GM23338 (cell line): ENCODE data around the gene TPH1. TPM values are rescaled to one million over a fixed set of nuclear protein-coding genes. Genes with fewer than 3 reads are reported as not detected.

Experiments
- ATAC-seq: fragments of 200-7000 bp; cut with Tn5 transposase; 3 replicates; pipeline ENCODE4 v1.9.1; 2020
- DNase-seq: peaks from one replicate; pipeline ENCODE4 v3.0.0-alpha.2; 2015; ENCODE audit warnings: low spot score
- H2AFZ ChIP-seq: fragments of 200-600 bp; sonication (generic); 2 replicates; pipeline ENCODE4 v1.8.0; 2016; ENCODE audit warnings: antibody characterized with exemption, mild to moderate bottlenecking, moderate library complexity
- H3F3A ChIP-seq: fragments of 200-600 bp; sonication (generic); replicated peaks from 2 replicates; pipeline ENCODE4 v1.8.0; 2017; ENCODE audit warnings: antibody characterized with exemption, mixed run types, low read depth
- H3K27ac ChIP-seq: fragments of 200-600 bp; sonication (generic); 2 replicates; pipeline ENCODE4 v1.6.1; 2016; ENCODE audit warnings: low read depth
- H3K27me3 ChIP-seq: fragments of 200-600 bp; sonication (generic); 2 replicates; pipeline ENCODE4 v1.8.0; 2016; ENCODE audit warnings: mild to moderate bottlenecking, mixed run types, moderate library complexity; ENCODE audit not compliant: insufficient read depth
- H3K36me3 ChIP-seq: fragments of 200-600 bp; sonication (generic); 2 replicates; pipeline ENCODE4 v1.8.0; 2016; ENCODE audit warnings: mild to moderate bottlenecking; ENCODE audit not compliant: insufficient read depth
- H3K4me1 ChIP-seq: fragments of 200-600 bp; sonication (generic); 2 replicates; pipeline ENCODE4 v1.8.0; 2016; ENCODE audit warnings: mild to moderate bottlenecking, moderate library complexity; ENCODE audit not compliant: insufficient read depth
- H3K4me2 ChIP-seq: fragments of 200-600 bp; sonication (generic); 2 replicates; pipeline ENCODE4 v1.7.1; 2017; ENCODE audit warnings: mixed run types
- H3K4me3 ChIP-seq: fragments of 200-600 bp; sonication (generic); 2 replicates; pipeline ENCODE4 v1.6.1; 2016; ENCODE audit warnings: mixed run types
- H3K79me2 ChIP-seq: fragments of 200-600 bp; sonication (generic); replicated peaks from 2 replicates; pipeline ENCODE4 v1.8.0; 2017; ENCODE audit warnings: mild to moderate bottlenecking; ENCODE audit not compliant: insufficient read depth
- H3K9me2 ChIP-seq: fragments of 200-600 bp; sonication (generic); 2 replicates; pipeline ENCODE4 v1.8.0; 2017; ENCODE audit not compliant: insufficient read depth
- H4K20me1 ChIP-seq: fragments of 200-600 bp; sonication (generic); replicated peaks from 2 replicates; pipeline ENCODE4 v1.8.0; 2017; ENCODE audit warnings: mild to moderate bottlenecking; ENCODE audit not compliant: insufficient read depth
- H3K27ac Mint-ChIP-seq: 2 replicates; pipeline ENCODE4 v1.8.0; 2020; ENCODE audit warnings: inconsistent platforms, mild to moderate bottlenecking, moderate library complexity, mixed read lengths
- H3K27me3 Mint-ChIP-seq: 3 replicates; pipeline ENCODE4 v1.8.0; 2022; ENCODE audit warnings: low read depth, mild to moderate bottlenecking, moderate library complexity, mixed read lengths, inconsistent platforms; ENCODE audit not compliant: insufficient read depth, poor library complexity
- H3K36me3 Mint-ChIP-seq: 3 replicates; pipeline ENCODE4 v1.8.0; 2021; ENCODE audit warnings: low read depth, mild to moderate bottlenecking, inconsistent platforms, moderate library complexity, mixed read lengths
- H3K4me1 Mint-ChIP-seq: 3 replicates; pipeline ENCODE4 v1.8.0; 2020; ENCODE audit warnings: mild to moderate bottlenecking, inconsistent platforms, mixed read lengths
- H3K4me3 Mint-ChIP-seq: 3 replicates; pipeline ENCODE4 v1.8.0; 2021; ENCODE audit warnings: moderate library complexity, mild to moderate bottlenecking, inconsistent platforms, mixed read lengths
- H3K9me3 Mint-ChIP-seq: 3 replicates; pipeline ENCODE4 v1.8.0; 2020; ENCODE audit warnings: moderate library complexity, mild to moderate bottlenecking, inconsistent platforms, mixed read lengths
- CREB1 ChIP-seq: fragments of 250-450 bp; sonication (Bioruptor Pico); IDR thresholded peaks from 2 replicates; pipeline ENCODE4 v1.5.0; 2020; ENCODE audit warnings: low read depth, mild to moderate bottlenecking, moderate library complexity
- CTCF ChIP-seq, 2 experiments: fragments of 200-600 bp in 1 of 2; sonication (generic) in 1 of 2; conservative IDR thresholded peaks; 2 replicates each; pipeline versions ENCODE4 v1.5.1 to v1.6.1; 2016 to 2017; ENCODE audit warnings: antibody characterized with exemption in 2 of 2, low read depth in 2 of 2, mild to moderate bottlenecking in 2 of 2, moderate library complexity in 1 of 2
- ETS1 ChIP-seq: IDR thresholded peaks from 2 replicates; pipeline ENCODE4 v1.6.1; 2016; ENCODE audit warnings: antibody characterized with exemption
- EZH2 ChIP-seq: fragments of 200-600 bp; sonication (generic); IDR thresholded peaks from one replicate; pipeline ENCODE4 v1.8.0; 2017; ENCODE audit warnings: antibody characterized with exemption, mild to moderate bottlenecking, low read depth; ENCODE audit not compliant: unreplicated experiment
- EZH2phosphoT487 ChIP-seq: fragments of 200-600 bp; sonication (generic); IDR thresholded peaks from one replicate; pipeline ENCODE4 v1.8.1; 2018; ENCODE audit warnings: antibody characterized with exemption; ENCODE audit not compliant: unreplicated experiment
- JUNB ChIP-seq: IDR thresholded peaks from one replicate; pipeline ENCODE4 v1.6.1; 2016; ENCODE audit warnings: antibody characterized with exemption; ENCODE audit not compliant: unreplicated experiment
- NANOG ChIP-seq: IDR thresholded peaks from 2 replicates; pipeline ENCODE4 v1.6.1; 2016; ENCODE audit warnings: antibody characterized with exemption, borderline replicate concordance
- POLR2AphosphoS5 ChIP-seq: IDR thresholded peaks from 2 replicates; pipeline ENCODE4 v1.6.1; 2016; ENCODE audit warnings: antibody characterized with exemption, low read depth
- STAT1 ChIP-seq: IDR thresholded peaks from one replicate; pipeline ENCODE4 v1.6.1; 2016; ENCODE audit warnings: antibody characterized with exemption; ENCODE audit not compliant: unreplicated experiment
- ZNF114 ChIP-seq: fragments of 250-450 bp; sonication (Bioruptor Pico); IDR thresholded peaks from 2 replicates; pipeline ENCODE4 v1.5.0; 2020; ENCODE audit warnings: mild to moderate bottlenecking, moderate library complexity
- ZNF331 ChIP-seq: fragments of 250-450 bp; sonication (Bioruptor Pico); IDR thresholded peaks from 2 replicates; pipeline ENCODE4 v1.5.0; 2020; ENCODE audit warnings: low read depth, mild to moderate bottlenecking, moderate library complexity
- ZNF462 ChIP-seq: fragments of 250-450 bp; sonication (Bioruptor Pico); IDR thresholded peaks from 2 replicates; pipeline ENCODE4 v1.5.0; 2020; ENCODE audit warnings: mild to moderate bottlenecking, moderate library complexity
- polyA plus RNA-seq: library from polyadenylated mRNA; unstranded; fragments of >200 nt; fragmentation: Nextera tagmentation; extraction: Ambion mirVana; gene quantifications from 2 replicates; pipeline ENCODE4 v1.2.1, GENCODE V29; 2016
- total RNA-seq: library from RNA; depleted of rRNA; stranded (reverse); fragments of >200 nt; shearing (Covaris generic); gene quantifications from 2 replicates; pipeline ENCODE4 v1.2.3, GENCODE V29; 2014

The TPH1 gene
- total and polyA plus RNA-seq, 2 experiments from 2014 or later: 0.07 to 0.13 TPM

GRCh38 chr11:18005376-18006129, 40.5 kb downstream of the TPH1 start:
- Mint-ChIP-seq H3K4me1 (peaks cover 10% of the 10 kb centered on the region), H3K27ac (no peak overlapping the region), H3K36me3 (peaks cover 9% of the 10 kb centered on the region; the same call in 1 of the 3 replicates), H3K27me3 (no peaks in the 10 kb centered on the region), H3K9me3 (no peaks in the 10 kb centered on the region), H3K4me3 (no peak overlapping the region)
- H3K9me2 ChIP-seq: no peaks in the 10 kb centered on the region
- H4K20me1 ChIP-seq: no peaks in the 10 kb centered on the region; the same call in none of the 2 replicates
- no peak overlapping the region for H2AFZ ChIP-seq
- H3K4me1 ChIP-seq: no peaks in the 10 kb centered on the region
- no peaks in the 10 kb centered on the region for H3F3A ChIP-seq
- peaks cover 11% of the 10 kb centered on the region for H3K79me2 ChIP-seq
- TF ChIP-seq JUNB (no peak), CREB1 (CRISPR knock-in tag) (no peak)
- no peaks in the 10 kb centered on the region for H3K27me3 ChIP-seq
- no peaks in the 10 kb centered on the region for H3K36me3 ChIP-seq
- H3K27ac ChIP-seq: no peak overlapping the region
- ATAC-seq (no peak), DNase-seq (no peak)
- H3K4me2 ChIP-seq: no peak overlapping the region
- no peak overlapping the region for H3K4me3 ChIP-seq

GRCh38 chr11:18001191-18001590, 44.9 kb downstream of the TPH1 start:
- H3K36me3 ChIP-seq: peaks cover 5% of the 10 kb centered on the region
- H2AFZ ChIP-seq: no peak overlapping the region
- Mint-ChIP-seq H3K27ac (no peak overlapping the region), H3K9me3 (no peaks in the 10 kb centered on the region), H3K4me1 (no peaks in the 10 kb centered on the region), H3K36me3 (peaks cover 16% of the 10 kb centered on the region), H3K4me3 (no peak overlapping the region), H3K27me3 (no peaks in the 10 kb centered on the region)
- ATAC-seq: no peak
- H3K4me3 ChIP-seq: no peak overlapping the region
- H3K4me1 ChIP-seq: no peaks in the 10 kb centered on the region
- no peak overlapping the region for H3K27ac ChIP-seq
- H3K4me2 ChIP-seq: no peak overlapping the region
- DNase-seq: no peak
- H4K20me1 ChIP-seq: no peaks in the 10 kb centered on the region; the same call in 1 of the 2 replicates
- no peaks in the 10 kb centered on the region for H3K79me2 ChIP-seq
- H3K27me3 ChIP-seq: no peaks in the 10 kb centered on the region
- TF ChIP-seq ZNF114 (CRISPR knock-in tag) (no peak), NANOG (no peak), POLR2AphosphoS5 (no peak), JUNB (no peak), ZNF462 (CRISPR knock-in tag) (no peak), STAT1 (no peak), ZNF331 (CRISPR knock-in tag) (no peak), CTCF (conservative IDR thresholded peaks at IDR 0.05; ENCODE audit: low read depth in 2 of 2) (no peak), CREB1 (CRISPR knock-in tag) (no peak), EZH2 (no peak), EZH2phosphoT487 (no peak), ETS1 (no peak)
- H3K9me2 ChIP-seq: no peaks in the 10 kb centered on the region
- H3F3A ChIP-seq: no peaks in the 10 kb centered on the region
